GM12801 (cell line): Measurements from ENCODE around the gene SLC4A4.

ENCODE experiments used
- TF ChIP-seq, protein P1 (sequence below): IDR thresholded peaks from one replicate; pipeline ENCODE4 v1.5.1; 2011; ENCODE audit warnings: control low read depth; ENCODE audit not compliant: insufficient read length; ENCODE audit errors: extremely low read depth

The SLC4A4 gene

DNA sequence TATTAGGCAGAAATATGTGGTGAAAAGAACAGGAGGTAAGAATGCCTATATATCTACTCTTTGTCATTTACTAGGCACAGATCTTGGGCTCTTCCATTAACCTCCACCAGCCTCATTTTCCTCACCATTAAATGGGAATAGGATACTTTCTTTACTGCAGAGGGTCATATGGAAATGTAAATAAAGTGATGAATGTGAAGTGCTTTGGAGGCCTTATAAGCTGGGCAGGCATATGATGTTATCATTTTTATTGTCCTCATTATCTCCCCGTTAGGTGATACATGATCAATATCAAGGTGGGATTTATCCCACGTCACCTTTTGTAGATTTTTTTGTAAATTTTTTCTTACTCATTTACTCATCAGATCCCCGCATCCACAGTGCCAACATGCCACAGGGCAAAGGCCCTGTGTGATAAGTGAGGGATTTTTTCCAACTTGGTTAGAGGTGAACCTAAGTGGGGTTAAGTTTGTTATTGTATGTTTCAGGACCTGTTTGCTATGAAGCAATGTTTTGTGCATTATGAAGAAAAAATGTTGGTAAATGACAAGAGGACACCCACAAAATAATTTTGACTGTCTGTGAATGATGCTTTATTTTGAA, 107.8 kb downstream of the SLC4A4 start:
- TF ChIP-seq, protein P1, sequence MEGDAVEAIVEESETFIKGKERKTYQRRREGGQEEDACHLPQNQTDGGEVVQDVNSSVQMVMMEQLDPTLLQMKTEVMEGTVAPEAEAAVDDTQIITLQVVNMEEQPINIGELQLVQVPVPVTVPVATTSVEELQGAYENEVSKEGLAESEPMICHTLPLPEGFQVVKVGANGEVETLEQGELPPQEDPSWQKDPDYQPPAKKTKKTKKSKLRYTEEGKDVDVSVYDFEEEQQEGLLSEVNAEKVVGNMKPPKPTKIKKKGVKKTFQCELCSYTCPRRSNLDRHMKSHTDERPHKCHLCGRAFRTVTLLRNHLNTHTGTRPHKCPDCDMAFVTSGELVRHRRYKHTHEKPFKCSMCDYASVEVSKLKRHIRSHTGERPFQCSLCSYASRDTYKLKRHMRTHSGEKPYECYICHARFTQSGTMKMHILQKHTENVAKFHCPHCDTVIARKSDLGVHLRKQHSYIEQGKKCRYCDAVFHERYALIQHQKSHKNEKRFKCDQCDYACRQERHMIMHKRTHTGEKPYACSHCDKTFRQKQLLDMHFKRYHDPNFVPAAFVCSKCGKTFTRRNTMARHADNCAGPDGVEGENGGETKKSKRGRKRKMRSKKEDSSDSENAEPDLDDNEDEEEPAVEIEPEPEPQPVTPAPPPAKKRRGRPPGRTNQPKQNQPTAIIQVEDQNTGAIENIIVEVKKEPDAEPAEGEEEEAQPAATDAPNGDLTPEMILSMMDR, result no peak

DNA sequence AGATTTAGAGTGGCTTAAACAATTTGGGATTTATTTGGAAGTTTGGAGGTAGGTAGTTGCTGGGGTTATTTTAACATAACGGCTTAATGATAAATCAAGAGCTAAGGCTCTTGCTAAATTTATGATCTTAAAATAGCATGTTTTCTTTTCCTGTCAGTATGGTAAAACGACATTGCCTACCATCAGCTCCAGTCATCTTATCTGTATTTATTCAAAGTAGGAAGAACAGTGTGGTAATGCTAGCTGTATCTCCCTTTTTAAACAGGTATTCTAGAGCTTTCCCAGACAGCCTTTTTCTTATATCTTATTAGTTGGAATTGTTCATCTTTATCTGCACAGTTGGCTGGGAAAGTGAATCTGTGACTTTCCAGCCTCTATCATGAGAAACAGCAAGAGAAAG, 110.2 kb downstream of the SLC4A4 start:
- TF ChIP-seq, protein P1, result no peak

- TF ChIP-seq, protein P1, result no peak
Observed at GRCh38 chr4:71449878-71450277, 111.1 kb downstream of the SLC4A4 start.

DNA sequence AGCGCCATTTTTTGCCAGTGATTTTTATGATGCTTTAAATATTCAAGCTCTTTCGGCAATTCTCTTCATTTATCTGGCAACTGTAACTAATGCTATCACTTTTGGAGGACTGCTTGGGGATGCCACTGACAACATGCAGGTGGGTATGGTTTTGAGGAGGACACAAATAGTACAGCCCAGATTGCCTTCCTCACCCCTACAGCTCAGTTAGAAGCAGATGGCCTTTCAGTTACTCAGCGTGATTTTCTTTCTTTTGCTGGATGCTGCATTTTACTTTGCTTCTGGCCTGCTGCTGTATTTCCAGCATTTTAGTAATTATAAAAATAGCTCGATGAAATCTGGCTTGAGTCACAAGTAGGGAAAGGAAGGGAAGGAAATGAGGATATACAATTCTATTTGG, 114.7 kb downstream of the SLC4A4 start:
- TF ChIP-seq, protein P1, result no peak

GRCh38 chr4:71456841-71457240, 118.0 kb downstream of the SLC4A4 start:
- TF ChIP-seq, protein P1, result no peak

- TF ChIP-seq, protein P1, result no peak
Observed at GRCh38 chr4:71460371-71460770, 121.6 kb downstream of the SLC4A4 start.

DNA sequence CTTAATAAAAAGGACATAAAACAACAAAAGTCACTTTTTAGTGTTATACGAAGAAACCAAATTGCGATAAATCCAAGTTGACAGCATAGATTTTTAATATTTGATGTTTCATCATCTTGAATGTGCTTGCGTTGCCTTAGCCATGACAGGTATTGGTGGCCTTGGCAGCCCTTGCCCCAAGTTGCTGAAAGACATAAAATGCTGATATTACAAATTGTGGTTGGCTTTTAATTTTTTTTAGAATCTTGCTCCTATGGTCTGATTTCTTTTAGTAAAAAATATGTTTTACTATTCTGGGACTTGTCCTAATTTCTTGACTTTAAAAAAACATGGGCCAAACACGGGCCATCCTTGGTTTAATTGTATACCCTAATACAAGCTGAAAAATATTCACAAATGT, 122.6 kb downstream of the SLC4A4 start:
- TF ChIP-seq, protein P1, result no peak
